Measurements from ENCODE around the gene LPO. TPM values are rescaled to one million over a fixed set of nuclear protein-coding genes. Genes with fewer than 3 reads are reported as not detected.

The LPO gene
- total RNA-seq, 1 donor from 2014 or later = not detected

DNA sequence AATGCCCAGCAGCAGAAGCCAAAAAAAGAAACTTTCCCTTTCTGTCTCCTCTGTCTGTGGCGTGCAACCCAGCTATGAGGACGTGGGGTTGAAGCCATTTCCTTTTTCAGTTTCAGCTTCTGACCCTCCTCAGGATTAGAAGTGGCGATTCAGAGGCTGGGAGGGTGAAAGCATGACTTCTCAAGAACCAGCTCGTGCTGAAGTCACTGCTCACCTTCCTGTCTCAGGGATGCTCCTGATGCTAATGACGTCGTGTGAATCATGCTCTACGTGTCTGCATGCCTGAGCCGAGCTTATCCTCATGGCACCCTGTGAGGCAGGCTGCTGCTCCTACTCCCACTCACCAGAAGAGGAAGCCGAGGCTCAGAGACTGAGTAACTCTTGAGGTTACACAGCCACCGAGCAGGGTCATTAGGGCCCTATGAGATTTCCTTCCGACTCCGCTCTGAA, 5.7 kb upstream of the LPO start:
- peaks cover 4% of the 10 kb centered on the region for H3K36me3 Mint-ChIP-seq (ENCODE audit: unreplicated experiment)
- H3K4me3 Mint-ChIP-seq (ENCODE audit: unreplicated experiment) = no peak overlapping the region
- H3K9me3 Mint-ChIP-seq (ENCODE audit: unreplicated experiment) = peaks cover 3% of the 10 kb centered on the region
- H3K27ac Mint-ChIP-seq (ENCODE audit: unreplicated experiment) = peak overlapping the region; percentile 33
- H3K27me3 Mint-ChIP-seq (ENCODE audit: unreplicated experiment) = peaks cover 1% of the 10 kb centered on the region
- peaks cover 14% of the 10 kb centered on the region for H3K4me1 Mint-ChIP-seq (ENCODE audit: low read depth, unreplicated experiment)
- TF ChIP-seq, protein P1, sequence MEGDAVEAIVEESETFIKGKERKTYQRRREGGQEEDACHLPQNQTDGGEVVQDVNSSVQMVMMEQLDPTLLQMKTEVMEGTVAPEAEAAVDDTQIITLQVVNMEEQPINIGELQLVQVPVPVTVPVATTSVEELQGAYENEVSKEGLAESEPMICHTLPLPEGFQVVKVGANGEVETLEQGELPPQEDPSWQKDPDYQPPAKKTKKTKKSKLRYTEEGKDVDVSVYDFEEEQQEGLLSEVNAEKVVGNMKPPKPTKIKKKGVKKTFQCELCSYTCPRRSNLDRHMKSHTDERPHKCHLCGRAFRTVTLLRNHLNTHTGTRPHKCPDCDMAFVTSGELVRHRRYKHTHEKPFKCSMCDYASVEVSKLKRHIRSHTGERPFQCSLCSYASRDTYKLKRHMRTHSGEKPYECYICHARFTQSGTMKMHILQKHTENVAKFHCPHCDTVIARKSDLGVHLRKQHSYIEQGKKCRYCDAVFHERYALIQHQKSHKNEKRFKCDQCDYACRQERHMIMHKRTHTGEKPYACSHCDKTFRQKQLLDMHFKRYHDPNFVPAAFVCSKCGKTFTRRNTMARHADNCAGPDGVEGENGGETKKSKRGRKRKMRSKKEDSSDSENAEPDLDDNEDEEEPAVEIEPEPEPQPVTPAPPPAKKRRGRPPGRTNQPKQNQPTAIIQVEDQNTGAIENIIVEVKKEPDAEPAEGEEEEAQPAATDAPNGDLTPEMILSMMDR (IDR thresholded peaks at IDR 0.05; ENCODE audit: partially characterized antibody, unreplicated experiment) = no peak
- no peak for DNase-seq

DNA sequence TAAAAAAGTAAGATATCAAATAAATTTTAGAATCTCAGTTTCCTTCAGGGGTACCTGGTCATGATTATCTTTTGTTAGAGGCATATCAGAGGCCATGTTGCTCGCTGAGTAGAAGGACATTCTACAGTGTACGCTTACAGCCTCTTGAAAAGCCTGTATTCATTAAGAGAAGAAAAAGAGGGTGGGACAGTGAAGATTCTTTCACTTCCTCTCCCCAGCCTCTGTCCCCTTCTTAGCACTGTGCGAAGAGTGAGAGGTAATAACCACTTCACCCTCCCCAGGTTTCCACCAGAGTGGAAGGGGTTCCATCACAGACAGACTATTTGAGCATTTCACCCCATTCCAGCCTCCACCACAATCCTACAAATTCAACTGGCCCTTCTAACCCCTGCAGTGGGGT, 4.8 kb upstream of the LPO start:
- peaks cover 4% of the 10 kb centered on the region for H3K36me3 Mint-ChIP-seq (ENCODE audit: unreplicated experiment)
- DNase-seq = no peak
- peaks cover 14% of the 10 kb centered on the region for H3K4me1 Mint-ChIP-seq (ENCODE audit: low read depth, unreplicated experiment)
- TF ChIP-seq, protein P1 (IDR thresholded peaks at IDR 0.05; ENCODE audit: partially characterized antibody, unreplicated experiment) = no peak
- H3K27me3 Mint-ChIP-seq (ENCODE audit: unreplicated experiment) = peaks cover 1% of the 10 kb centered on the region
- H3K9me3 Mint-ChIP-seq (ENCODE audit: unreplicated experiment) = peaks cover 3% of the 10 kb centered on the region
- H3K4me3 Mint-ChIP-seq (ENCODE audit: unreplicated experiment) = no peak overlapping the region
- no peak overlapping the region for H3K27ac Mint-ChIP-seq (ENCODE audit: unreplicated experiment)

DNA sequence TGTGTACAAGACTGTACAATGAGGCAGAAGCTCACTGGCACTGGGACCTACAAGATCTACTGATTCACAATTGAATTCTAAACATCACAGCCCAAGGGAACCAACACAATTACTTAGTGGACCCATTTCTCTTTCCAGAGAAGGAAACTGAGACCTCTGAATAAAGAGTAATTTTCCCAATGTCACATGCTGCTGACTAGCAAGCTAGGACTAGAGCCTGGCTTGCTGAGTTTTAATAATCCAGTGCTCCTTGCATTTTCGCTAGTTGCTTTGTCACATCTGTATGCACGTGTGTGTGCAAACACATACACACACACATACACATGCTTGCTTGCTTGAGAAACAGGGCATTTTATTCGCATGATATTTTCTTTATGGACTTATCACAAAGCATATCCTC, 3.9 kb upstream of the LPO start:
- peaks cover 14% of the 10 kb centered on the region for H3K4me1 Mint-ChIP-seq (ENCODE audit: low read depth, unreplicated experiment)
- H3K9me3 Mint-ChIP-seq (ENCODE audit: unreplicated experiment) = no peaks in the 10 kb centered on the region
- H3K36me3 Mint-ChIP-seq (ENCODE audit: unreplicated experiment) = peaks cover 4% of the 10 kb centered on the region
- no peak overlapping the region for H3K4me3 Mint-ChIP-seq (ENCODE audit: unreplicated experiment)
- H3K27ac Mint-ChIP-seq (ENCODE audit: unreplicated experiment) = no peak overlapping the region
- peaks cover 1% of the 10 kb centered on the region for H3K27me3 Mint-ChIP-seq (ENCODE audit: unreplicated experiment)
- DNase-seq = no peak
- TF ChIP-seq, protein P1 (IDR thresholded peaks at IDR 0.05; ENCODE audit: partially characterized antibody, unreplicated experiment) = no peak

DNA sequence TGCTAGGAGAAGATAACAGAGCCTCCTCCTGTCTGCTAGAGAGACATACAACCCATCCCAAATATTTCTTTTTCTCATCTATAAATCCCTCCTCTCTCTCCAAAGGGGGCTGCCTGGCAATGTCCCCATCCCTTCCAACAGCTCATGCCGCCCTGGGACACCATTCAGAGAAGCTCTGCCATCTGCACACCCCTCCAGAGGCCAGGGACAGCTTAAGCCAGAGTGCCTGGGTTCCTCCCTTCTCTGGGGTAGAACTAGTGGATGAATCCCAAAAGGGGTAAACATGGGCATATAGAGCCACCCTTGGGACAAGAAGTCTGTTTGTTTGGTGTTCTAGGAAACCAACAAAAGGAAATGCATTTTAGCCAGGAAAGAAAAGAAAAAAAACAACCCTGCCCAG, 2.6 kb upstream of the LPO start:
- Mint-ChIP-seq H3K36me3 (ENCODE audit: unreplicated experiment) (peaks cover 1% of the 10 kb centered on the region), H3K4me3 (ENCODE audit: unreplicated experiment) (no peak overlapping the region), H3K27me3 (ENCODE audit: unreplicated experiment) (peaks cover 1% of the 10 kb centered on the region), H3K27ac (ENCODE audit: unreplicated experiment) (no peak overlapping the region), H3K4me1 (ENCODE audit: low read depth, unreplicated experiment) (peaks cover 14% of the 10 kb centered on the region), H3K9me3 (ENCODE audit: unreplicated experiment) (no peaks in the 10 kb centered on the region)
- DNase-seq = no peak
- TF ChIP-seq, protein P1 (IDR thresholded peaks at IDR 0.05; ENCODE audit: partially characterized antibody, unreplicated experiment) = no peak

DNA sequence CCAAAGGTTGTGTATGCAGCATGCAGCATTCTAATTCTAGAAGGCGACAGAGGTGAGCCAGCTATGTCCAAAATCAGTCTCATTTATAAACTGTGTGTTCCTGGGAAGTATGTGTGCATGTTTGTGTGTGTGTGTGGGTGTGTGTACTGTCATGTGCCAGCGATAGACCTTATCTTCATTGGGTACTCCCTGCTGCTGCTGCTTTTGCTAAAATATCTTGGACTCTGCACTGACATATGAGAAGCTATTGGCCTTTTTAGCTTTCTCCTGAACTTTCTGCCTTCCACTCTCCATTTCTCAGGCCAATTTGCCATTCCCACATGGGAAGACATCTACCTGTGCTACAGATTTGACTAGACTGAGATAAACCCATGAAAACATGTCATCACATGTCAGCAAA, 2.0 kb upstream of the LPO start:
- no peaks in the 10 kb centered on the region for H3K36me3 Mint-ChIP-seq (ENCODE audit: unreplicated experiment)
- H3K9me3 Mint-ChIP-seq (ENCODE audit: unreplicated experiment) = no peaks in the 10 kb centered on the region
- H3K4me3 Mint-ChIP-seq (ENCODE audit: unreplicated experiment) = no peak overlapping the region
- H3K4me1 Mint-ChIP-seq (ENCODE audit: low read depth, unreplicated experiment) = peaks cover 14% of the 10 kb centered on the region
- peaks cover 1% of the 10 kb centered on the region for H3K27me3 Mint-ChIP-seq (ENCODE audit: unreplicated experiment)
- H3K27ac Mint-ChIP-seq (ENCODE audit: unreplicated experiment) = no peak overlapping the region
- TF ChIP-seq, protein P1 (IDR thresholded peaks at IDR 0.05; ENCODE audit: partially characterized antibody, unreplicated experiment) = no peak
- DNase-seq = no peak
